Fibroblast of skin of left quadriceps (primary cell): ENCODE measurements around the gene RYR2.

Experiments used
- DNase-seq, 2 experiments: peaks; one replicate each; pipeline ENCODE4 v3.0.0-alpha.2; 2013; ENCODE audit warnings: low read depth in 2 of 2

Gene RYR2

DNA sequence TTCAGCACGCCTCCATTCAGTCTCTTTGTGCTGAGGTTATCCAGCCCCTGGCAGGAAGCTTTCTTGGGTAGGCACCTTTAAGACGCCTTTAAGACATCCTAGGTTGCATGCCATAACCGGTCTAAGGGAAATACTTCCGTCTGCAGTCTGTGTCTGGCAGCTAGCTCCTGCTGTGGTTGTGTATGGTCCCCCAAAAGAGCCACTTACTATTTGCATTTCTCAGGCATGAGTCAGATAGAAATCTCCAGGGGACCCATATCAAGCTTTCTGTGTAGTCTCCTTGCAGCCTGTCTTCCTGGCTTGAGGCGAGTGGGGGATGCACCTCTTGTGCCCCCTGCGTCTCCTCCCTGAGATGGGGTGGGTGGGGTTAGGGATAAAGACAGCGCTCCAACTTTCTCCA is 10.0 kb upstream of the RYR2 start:
- no peak for DNase-seq

DNA sequence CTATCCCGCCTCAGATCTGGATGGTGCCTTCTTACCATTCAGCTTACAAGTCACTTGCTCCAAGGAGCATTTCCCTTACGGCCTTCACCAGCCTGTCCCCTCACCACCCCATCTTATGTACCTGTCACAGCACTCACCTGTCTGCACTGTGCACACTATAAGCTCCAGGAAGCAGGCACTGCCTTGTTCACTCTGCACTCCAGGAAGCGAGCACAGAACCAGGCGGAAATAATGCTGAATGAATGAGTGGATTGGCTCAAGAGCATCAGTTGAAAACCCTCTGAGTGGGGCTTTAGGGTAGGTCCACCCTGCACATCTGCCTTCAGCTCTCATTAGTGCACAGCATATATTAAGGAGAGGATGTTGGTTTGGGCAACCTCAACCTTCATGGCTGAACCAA is 8.9 kb upstream of the RYR2 start:
- no peak for DNase-seq

DNA sequence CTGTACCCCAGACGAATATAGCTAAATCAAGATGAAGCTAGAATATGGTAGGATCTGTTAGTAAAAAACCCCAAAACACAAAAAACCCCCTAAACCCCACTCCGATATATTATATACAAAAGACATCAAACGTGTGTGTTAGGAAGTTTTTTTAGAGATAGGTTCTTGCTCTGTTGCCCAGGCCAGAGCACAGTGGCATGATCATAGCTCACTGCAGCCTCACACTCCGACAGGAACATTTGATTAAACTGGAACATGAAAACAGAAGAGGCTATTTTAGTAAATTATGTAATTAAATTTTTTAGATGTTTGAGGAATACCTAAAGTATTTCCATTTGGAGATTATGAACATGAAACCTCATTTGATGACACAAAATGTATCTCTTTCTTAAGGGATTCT is 8.2 kb upstream of the RYR2 start:
- DNase-seq = no peak

DNA sequence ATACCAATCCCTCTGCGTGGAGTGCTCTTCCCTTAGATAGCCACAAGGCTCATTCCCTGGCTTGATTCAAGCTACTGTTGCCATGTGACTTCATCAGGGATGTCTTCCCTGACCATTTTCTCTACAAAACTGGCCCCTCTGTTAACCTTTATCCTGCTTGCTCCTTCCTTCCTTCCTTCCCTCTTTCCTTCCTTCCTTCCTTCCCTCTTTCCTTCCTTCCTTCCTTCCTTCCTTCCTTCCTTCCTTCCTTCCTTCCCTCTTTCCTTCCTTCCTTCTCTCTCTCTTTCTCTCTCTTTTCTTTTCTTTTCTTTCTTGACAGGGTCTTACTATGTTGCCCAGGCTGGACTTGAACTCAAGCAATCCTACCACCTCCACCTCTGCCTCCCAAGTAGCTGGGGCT is 6.2 kb upstream of the RYR2 start:
- DNase-seq = no peak

DNA sequence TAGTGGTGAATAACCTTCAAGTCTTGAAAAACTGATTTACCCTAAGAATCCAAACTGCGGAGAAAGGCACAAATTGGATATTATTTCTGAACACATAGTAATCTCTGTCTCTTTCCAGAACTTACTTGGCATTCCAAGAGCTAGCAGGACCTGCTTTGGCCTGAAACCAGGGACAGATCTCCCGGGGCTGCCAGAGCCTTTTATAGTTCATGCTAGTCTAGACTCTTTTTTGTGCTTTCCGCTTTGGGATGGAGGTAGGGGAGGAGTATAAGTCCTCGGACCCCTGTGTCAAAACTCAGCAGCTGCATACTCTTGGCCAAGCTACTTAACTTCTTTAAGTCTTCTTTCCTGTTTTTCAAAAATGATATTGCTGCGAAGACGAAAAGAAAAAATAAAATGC is 3.8 kb upstream of the RYR2 start:
- DNase-seq = no peak

DNA sequence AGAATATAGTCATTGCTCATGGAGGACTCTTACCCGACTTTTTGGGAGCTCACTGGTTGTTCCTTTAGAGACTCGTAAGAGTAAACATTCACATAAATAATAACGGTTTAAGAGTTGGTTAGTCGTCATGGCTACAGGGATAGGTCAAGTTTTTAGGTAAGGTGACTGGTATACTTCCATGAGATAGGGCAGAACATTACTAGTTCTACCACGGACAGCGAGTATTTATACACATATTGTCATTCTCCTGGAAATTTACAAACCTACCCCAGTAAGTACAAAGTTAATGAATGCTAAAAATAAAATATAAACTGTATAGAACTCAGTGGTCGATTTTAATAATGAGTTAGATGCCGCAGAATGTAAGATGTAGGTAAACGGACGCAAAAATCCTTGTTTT is 1.2 kb upstream of the RYR2 start:
- no peak for DNase-seq

DNA sequence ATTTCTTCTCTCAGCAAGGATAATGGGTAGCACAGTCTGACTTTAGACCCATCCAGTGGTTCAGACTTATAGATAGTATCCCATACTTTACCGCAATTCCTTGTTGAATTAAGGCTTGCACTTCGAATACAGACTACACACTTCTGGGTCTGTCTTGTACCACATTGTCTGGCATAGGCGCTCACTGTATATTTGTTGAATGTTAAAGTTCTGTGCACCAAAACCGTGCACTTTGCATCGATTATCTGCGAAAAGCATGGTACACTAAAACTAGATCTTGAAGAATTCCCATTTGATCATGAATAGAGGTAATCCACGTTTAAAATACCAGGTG is 556 bp upstream of the RYR2 start:
- no peak for DNase-seq

DNA sequence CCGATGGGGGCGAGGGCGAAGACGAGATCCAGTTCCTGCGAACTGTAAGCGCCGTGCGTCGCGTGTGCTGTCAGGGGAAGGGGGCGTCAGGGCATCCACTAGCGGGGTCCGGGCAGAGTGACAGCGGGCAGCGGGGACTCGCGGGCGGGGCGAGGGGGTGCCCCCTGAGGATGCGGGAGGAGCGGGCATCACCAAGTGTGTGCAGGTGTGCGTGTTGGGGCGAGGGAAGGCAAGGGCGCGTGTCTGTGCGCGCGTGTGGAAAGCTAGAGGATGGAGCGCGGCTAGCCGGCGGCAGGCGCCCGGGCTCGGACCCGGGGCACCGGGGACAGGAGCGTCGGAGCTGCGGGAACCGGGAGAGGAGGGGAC is 525 bp downstream of the RYR2 start:
- DNase-seq = no peak

DNA sequence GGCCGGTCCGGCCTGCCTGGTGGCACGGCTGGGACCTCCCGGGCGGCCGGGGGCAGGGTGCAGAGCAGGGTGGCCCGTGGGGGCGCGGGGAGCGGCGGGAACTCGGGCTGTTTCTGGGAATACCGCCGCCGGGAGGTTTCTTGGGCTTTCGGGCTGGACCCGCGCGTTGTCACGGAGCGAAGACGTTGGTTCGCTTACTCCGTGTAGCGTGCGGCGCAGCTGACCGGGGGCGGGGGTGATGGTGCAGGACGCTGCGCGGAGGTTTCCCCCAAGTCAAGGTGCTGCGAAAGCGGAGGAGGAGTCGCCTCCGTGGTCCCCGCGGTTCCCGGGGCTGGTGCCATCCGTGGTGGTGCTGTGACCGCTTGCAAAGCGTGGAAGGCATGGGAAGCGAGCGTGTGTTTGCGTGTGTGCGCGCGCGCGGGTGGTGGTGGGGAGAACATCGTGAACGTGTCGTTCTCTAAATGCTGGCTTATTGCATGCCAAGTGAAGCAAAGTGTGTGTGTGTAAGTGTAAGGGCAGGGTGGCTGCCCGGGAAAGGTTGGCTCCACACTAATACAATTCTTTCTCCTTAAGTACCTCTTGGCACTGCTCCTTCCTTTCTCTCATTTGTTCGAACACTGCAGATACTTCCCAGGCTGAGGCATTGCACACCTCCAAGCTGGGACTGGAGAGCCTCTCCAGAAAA is 1.1 kb downstream of the RYR2 start:
- DNase-seq = no peak

DNA sequence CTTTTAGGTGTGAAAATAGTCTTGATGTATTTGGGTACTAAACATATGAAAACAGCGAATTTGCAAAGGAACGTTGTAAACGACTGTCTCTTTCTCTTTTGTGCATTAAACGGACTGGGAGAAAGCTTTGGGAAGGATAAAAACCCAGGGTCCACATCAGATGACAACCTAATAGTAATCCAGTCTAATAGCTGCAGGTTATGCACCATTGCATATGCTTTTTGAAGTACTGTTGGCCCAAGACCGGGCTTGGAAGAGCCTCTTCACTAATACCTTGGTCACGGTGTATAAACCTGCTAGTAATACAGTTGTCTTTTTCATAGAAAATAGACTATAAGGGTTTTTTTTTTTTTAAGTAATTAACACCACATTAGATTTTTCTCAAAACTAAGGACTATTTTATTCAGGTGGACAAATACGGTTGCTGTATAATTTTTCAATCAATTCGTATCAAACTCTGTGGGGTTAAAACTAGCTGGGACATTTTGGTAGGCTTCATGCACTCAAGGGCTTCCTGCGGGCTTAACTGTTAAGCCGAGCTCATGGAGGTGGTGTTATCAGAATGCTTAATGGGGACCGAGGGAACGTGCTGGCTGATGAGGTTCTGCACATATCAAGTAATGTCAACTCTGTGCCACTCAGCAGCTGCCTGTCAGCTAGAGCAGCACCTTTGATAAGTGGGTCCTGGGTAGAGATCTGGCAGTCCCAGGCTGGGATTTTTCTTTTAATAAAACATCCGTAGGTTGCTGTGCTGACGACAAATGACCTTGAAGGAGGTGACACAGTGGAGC is 2.1 kb downstream of the RYR2 start:
- DNase-seq = no peak

DNA sequence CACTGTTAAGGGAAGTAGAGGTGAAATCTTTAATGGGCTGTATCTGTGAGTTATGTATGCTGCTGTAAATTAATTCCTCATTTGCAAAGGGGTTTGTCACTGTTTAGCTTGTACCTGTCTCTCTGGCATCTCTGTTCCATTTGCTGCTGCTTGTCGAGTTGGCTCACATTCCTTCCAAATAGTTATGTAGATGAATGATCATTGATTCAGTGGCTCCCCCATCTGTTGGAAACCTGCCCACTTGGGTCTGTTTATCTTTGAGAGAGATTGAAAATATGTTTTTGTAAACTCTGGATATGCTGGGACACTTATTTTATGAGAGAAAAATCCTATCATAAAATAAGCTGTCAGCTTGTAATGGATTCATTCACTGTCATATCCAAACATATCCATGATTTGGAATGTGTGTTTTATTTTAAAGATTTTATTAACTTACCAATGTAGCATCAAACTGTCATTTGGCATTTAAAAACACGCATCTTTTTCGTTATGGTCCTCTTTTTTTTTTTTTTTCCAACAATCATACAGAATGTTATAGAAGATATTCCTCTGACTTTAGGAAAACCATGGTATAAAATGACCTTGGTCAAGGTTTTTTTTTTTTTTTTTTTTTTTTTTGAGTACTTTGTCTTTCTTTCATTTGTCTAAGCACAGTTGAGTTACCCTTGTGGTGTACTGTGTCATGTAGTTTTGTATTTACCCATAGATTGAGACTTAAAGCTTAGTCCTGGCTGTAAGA is 3.5 kb downstream of the RYR2 start:
- DNase-seq = no peak

DNA sequence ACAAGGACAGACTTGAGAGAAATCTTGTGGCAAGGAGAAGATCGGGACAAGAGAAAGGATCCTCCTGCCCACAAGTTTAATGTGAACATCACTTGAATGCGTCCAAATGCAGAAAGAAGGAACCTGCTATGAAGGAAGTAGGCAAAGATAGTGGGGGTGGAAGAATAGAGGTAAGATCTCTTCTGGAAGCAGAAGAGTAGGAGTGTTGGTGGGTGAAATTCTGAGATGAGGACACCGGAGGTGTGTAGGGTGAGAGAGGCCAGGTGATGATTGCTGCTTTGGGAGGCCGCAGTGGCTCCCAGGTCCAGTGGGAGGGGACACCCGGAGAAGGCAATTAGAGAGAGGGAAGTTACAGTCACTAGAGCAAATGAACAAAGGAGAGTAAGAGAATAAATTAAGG is 6.8 kb downstream of the RYR2 start:
- DNase-seq = no peak

DNA sequence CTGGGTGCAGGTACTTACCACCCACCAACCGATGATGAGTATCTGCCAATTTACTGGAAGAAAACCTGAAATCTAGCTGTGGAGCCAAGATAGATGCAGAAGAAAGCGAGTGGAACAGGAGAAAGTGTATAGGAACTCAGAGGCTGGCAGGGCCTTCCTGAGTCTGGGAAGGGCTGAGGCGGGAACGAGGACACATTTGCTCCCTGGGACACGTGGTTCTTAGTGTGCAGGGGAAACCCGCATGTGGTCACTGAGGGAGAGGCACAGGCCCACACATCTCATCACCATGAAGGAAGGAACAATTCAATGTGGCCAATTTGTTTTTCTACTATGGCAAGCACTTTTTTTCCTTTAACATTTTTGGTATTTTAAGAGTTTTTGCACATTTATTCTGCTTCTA is 8.2 kb downstream of the RYR2 start:
- DNase-seq = no peak

DNA sequence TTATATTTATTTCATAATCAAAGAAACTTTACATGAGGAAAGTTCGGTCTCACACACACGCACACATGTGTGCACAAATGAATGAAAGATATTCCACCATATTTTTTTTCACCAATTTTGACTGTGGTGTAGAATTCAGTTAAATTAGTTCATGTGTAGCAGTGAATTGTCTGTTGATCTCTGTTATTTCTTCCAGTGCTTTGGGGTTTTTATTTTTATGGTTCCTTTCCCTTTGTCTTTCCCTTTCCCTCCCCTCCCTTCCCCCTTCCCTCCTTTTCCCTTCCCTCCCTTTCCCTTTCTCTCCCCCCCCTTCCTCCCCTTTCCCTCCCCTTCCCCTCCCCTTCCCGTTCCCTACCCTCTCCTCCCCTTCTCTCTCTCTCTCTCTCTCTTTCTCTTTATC is 8.9 kb downstream of the RYR2 start:
- DNase-seq = no peak

DNA sequence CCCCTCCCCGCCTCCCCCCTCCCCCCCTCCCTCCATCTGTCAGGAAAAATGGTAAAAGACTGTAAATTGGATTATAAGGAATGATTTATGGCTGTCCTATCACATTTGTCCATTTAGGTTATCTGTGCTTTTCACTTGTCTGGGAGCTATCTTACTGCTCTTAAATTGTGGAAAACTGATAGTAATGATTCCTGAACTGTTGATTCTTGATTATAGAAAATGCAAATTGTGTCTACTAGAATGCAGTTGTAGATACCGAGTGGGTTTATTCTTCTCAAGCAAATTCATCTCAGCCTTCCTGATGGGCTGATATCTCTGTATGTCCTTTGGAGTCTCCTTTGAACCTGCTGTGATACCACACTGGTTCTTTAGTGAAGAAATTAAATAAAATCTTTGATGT is 12.3 kb downstream of the RYR2 start:
- no peak for DNase-seq

DNA sequence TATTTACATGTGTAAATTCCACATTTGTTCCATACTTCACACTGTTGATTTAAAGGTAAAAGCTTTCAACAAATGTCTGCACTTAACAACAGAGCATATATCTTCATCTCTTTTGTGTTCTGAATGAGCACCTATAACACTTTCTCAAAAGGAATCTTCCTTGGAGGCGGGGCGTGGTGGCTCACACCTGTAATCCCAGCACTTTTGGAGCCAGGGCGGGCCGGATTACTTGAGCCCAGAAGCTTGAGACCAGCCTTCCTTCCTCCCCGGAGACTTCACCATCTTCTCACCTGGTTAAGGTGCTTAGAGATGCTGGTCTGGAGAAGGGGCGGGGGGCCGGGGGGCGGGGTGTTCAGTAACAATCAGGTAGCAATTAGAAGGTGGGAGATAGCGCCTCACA is 16.5 kb downstream of the RYR2 start:
- DNase-seq = no peak

DNA sequence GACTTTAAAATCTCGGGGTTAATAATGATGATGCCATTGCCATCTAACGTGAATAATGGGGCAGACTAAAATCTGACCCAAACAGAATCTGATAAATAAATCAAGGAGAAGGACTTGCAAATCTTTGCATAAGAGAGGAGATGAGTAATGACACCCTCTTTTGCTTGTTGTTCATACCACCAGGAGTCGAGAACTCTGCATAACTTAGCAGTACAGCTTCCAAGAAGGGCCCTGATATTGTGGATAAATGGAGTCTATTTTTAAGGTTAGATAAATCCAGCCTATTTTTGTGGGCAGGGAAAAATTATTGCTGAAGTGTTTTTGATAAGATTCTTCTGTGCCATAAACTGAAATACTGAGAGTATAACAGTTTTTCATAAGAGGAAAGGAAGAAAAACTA is 17.3 kb downstream of the RYR2 start:
- DNase-seq = no peak

DNA sequence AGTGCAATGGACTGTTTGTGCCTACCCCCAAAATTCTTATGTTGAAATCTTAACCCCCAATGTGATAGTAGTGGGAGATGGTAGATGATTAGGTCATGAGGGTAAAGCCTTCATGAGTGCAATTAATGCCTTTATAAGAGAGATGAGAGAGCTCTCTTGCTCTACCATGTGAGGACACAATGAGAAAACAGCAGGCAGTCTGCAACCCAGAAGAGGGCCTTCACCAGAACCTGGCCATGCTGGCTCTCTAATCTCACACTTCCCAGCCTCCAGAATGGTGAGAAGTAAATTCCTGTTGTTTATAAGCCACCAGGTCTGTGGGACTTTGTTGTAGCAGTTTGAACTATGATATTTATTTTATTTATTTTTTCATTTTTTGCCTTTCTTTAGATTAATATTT is 21.0 kb downstream of the RYR2 start:
- DNase-seq = no peak

DNA sequence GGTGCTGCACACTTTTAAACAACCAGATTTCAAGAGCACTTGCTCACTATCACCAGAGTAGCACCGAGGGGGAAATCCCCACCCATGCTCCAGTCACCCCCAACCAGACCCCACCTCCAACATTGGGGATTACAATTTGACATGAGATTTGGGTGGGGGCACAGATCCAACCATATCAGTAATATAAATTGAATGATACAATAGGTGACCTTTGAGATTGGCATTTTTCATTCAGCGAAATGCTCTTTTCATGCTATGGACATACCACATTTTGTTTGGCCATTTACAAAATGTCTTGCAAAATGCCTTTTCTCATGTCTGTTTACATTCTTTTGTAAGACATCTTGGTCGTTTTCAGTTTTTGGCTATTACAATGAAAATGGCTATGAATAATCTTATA is 23.9 kb downstream of the RYR2 start:
- DNase-seq = no peak

DNA sequence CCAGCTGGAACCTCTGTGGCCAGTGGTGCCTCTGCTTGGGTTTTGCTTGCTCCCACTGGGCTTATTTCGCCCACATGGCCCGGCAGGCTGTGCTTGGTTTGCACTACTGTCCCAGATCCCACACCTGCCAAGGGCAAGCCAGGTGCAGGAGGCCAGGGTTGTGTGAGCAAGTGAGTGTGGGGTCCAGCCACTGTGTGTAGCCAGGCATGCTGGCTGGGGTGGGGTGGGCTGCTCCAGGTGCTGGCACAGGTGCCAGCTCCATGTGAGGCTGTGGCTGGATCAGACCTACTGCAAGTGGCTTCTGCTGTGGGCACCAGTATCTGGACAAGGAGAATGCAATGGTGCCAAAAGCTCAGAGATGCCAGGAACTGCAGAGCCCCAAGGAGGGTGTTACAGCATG is 28.5 kb downstream of the RYR2 start:
- no peak for DNase-seq

DNA sequence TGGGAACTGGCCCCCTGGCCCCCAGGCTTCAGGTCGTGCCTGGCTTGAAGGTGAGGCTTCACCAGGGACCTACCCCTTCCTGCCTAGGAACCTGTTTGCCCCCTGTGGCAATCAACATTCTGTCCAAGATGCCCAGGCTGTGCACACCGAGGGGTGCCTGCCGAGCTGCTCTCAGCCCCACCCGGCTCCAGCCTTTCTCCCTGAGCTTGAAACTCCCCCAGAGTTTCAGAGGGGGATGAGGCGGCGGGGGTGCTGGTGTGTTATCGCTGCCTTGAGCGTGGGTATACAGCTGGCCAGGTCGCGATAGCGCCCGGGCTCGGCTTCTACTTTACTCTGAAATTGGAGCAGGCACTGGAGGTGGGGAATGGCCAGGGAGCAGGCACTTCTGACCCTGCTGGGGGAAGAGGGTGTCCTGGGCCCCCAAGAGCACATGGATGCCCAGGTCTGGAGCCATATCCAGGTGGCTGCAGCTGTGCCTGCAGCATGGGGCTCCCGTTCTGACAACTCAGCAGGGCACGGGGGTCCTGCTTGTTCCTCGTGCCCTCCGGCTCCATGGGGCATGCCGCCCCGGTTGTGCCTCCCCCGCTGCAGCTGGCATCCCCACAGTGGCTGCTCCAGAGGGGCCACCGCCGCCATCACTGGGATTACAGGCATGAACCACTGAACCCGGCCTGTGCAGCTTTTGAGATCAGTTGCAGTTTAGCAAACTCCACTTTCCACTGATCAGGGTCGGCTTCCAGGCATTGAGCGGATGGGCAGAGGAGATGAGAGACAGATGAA is 29.8 kb downstream of the RYR2 start:
- DNase-seq = no peak

DNA sequence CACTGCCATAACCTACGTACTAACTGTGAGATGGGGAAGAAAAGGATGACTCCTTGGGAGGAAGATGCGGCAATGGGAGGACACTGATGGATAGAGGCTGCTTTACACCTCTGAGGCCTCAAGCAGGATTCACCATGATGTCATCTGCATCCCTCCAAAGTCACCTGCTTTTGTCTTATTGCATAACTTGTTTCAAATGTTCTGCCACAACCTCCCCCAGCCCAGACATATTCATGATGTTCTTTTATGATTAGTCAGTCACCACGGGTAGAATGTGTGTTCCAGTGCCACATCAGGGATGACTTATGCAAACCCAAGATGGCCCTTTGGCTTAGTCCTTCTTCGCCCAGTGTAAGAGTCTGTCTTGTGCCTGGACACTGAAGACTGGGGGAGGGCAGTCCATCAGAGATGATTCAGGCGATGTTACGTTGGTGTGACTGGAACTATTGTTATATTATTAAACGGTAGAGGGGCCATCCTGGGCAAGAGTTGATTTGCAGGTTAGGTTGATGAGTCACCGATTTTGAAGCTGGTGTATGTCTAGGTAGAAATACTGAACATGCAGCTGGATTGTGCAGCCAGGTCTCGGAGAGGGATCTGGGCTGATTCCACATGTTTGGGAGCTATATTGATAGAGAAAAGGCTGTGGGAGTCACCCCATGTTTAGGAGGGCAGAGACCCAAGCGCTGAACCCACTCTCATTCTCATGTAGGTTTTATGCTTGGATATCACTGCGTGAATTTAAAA is 32.6 kb downstream of the RYR2 start:
- DNase-seq = no peak
